ENCODE measurements around the gene MPST. TPM values are rescaled to one million over a fixed set of nuclear protein-coding genes. Genes with fewer than 3 reads are reported as not detected.

The MPST gene
- total RNA-seq, 6 experiments from 2014 or later: 24.9 to 35.5 (median 27.5) TPM

- Mint-ChIP-seq H3K27ac (no peak overlapping the region), H3K27me3 (ENCODE audit: insufficient read depth) (peaks cover 20% of the 10 kb centered on the region), H3K4me3 (no peak overlapping the region), H3K36me3 (ENCODE audit: low read depth) (no peaks in the 10 kb centered on the region), H3K4me1 (ENCODE audit: low read depth) (no peaks in the 10 kb centered on the region), H3K9me3 (no peaks in the 10 kb centered on the region)
- DNase-seq: no peak
- TF ChIP-seq, protein P1, sequence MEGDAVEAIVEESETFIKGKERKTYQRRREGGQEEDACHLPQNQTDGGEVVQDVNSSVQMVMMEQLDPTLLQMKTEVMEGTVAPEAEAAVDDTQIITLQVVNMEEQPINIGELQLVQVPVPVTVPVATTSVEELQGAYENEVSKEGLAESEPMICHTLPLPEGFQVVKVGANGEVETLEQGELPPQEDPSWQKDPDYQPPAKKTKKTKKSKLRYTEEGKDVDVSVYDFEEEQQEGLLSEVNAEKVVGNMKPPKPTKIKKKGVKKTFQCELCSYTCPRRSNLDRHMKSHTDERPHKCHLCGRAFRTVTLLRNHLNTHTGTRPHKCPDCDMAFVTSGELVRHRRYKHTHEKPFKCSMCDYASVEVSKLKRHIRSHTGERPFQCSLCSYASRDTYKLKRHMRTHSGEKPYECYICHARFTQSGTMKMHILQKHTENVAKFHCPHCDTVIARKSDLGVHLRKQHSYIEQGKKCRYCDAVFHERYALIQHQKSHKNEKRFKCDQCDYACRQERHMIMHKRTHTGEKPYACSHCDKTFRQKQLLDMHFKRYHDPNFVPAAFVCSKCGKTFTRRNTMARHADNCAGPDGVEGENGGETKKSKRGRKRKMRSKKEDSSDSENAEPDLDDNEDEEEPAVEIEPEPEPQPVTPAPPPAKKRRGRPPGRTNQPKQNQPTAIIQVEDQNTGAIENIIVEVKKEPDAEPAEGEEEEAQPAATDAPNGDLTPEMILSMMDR (IDR thresholded peaks at IDR 0.05): no peak
These were observed 53.1 kb downstream of the MPST start for GRCh38 chr22:37072673-37073072.

DNA sequence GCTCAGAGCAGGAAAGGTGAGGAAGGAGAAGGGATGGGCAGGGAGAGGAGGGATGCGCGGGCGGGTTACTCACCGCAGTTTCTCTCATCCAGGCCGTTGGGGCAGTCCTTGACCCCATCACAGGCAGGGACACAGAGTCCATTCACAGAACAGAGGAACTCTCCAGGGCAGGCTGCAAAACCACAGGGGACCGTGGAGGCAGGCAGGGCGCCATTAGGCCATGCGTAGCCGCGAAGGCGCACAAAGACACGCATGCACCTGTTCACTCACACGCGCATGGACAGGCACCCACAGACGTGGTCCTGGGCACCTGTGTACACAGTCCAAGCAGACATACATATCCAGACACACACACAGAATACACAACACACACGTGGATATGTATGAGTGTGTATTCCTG lies 55.0 kb downstream of the MPST start:
- peaks cover 11% of the 10 kb centered on the region for H3K4me1 Mint-ChIP-seq (ENCODE audit: low read depth)

DNA sequence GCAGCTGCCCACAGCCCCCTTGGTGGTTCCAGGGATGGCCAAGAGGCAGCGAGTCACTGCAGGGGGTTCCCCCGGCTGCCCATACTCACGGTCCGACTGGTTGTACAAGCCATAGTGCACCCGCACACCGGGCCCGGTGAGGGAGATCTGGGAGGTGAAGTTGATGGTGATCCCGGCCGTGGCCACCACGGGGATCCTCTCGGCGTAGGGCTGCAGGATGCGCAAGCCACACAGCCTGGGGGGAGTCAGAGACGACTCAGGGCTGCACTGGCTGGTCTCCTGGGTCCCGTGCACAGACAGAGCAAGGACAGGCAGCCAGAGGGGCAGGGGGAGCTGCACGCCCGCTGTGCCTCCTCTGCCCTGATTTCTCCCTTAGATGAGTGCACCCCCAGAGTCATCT lies 55.5 kb downstream of the MPST start:
- Mint-ChIP-seq H3K36me3 (ENCODE audit: low read depth) (no peaks in the 10 kb centered on the region), H3K27ac (no peak overlapping the region), H3K27me3 (ENCODE audit: insufficient read depth) (peaks cover 18% of the 10 kb centered on the region), H3K9me3 (no peaks in the 10 kb centered on the region), H3K4me3 (no peak overlapping the region), H3K4me1 (ENCODE audit: low read depth) (peaks cover 15% of the 10 kb centered on the region)
- no peak for DNase-seq
- TF ChIP-seq, protein P1 (IDR thresholded peaks at IDR 0.05): no peak

More for the DNA sequence above, 55.0 kb downstream of the MPST start:
- H3K27me3 Mint-ChIP-seq (ENCODE audit: insufficient read depth): peaks cover 20% of the 10 kb centered on the region
- H3K4me3 Mint-ChIP-seq: no peak overlapping the region
- DNase-seq: no peak
- TF ChIP-seq, protein P1 (IDR thresholded peaks at IDR 0.05): no peak
- no peaks in the 10 kb centered on the region for H3K36me3 Mint-ChIP-seq (ENCODE audit: low read depth)
- no peaks in the 10 kb centered on the region for H3K9me3 Mint-ChIP-seq
- no peak overlapping the region for H3K27ac Mint-ChIP-seq

GRCh38 chr22:37075822-37076433 lies 56.4 kb downstream of the MPST start:
- H3K36me3 Mint-ChIP-seq (ENCODE audit: low read depth): no peaks in the 10 kb centered on the region
- H3K27ac Mint-ChIP-seq: no peak overlapping the region
- H3K27me3 Mint-ChIP-seq (ENCODE audit: insufficient read depth): peaks cover 17% of the 10 kb centered on the region
- TF ChIP-seq, protein P1 (IDR thresholded peaks at IDR 0.05): no peak
- H3K4me3 Mint-ChIP-seq: no peak overlapping the region
- no peaks in the 10 kb centered on the region for H3K9me3 Mint-ChIP-seq
- peaks cover 15% of the 10 kb centered on the region for H3K4me1 Mint-ChIP-seq (ENCODE audit: low read depth)
- DNase-seq: no peak

DNA sequence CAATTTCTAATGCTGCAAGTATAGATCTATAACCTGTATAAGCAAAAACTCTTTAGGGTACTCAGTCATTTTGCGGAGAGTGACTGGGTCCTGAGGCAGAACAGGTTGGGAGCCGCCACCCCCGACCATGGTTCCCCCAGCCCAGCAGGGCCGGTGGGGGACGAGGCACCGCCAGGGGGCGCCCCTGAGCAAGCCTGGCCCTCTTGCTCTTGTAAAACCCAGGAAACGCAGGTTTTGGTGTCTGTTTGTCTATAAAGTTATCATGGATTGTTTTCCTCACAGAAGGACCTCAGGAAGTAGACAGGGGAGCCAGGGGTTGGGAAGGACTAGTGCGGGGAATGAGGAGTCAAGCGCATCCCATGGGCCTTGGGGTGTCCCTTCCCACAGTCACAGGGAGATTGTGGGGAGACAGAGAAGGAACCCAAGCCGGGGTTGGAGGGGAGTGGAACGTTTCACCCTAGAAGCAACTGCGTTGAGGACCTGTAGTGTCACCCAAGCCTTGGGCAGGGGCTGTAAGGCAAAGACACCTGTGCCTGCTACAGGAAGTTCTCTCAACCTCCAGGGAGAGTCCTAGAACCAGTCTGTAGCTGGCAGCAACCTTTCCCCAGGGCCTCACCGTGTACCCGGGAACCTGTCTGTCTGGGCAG lies 58.4 kb downstream of the MPST start:
- TF ChIP-seq, protein P1 (IDR thresholded peaks at IDR 0.05): peak; percentile 99
- Mint-ChIP-seq H3K27ac (no peak overlapping the region), H3K27me3 (ENCODE audit: insufficient read depth) (peaks cover 25% of the 10 kb centered on the region), H3K36me3 (ENCODE audit: low read depth) (no peaks in the 10 kb centered on the region), H3K4me1 (ENCODE audit: low read depth) (peaks cover 15% of the 10 kb centered on the region), H3K9me3 (no peaks in the 10 kb centered on the region), H3K4me3 (no peak overlapping the region)
- peak; percentile 7 for DNase-seq

Data from HFFc6 (cell line).